ENCODE results near the gene CD177.
"Not testable (repeated sequence)": the region's sequence is repeated elsewhere in the genome, so short reads cannot be mapped to it uniquely, and the experiment has no call there.

The CD177 gene

GRCh38 chr19:43349813-43350212 is 3.7 kb upstream of the CD177 start:
- not testable (repeated sequence) for H3K27ac Mint-ChIP-seq; H3K4me1 Mint-ChIP-seq (ENCODE audit: low read depth); H3K36me3 Mint-ChIP-seq (ENCODE audit: low read depth); H3K9me3 Mint-ChIP-seq; H3K4me3 Mint-ChIP-seq
- H3K27me3 Mint-ChIP-seq (ENCODE audit: low read depth): peaks cover 11% of the 10 kb centered on the region

GRCh38 chr19:43351998-43352746 is 1.3 kb upstream of the CD177 start:
- H3K4me3 Mint-ChIP-seq: no peak overlapping the region
- H3K27ac Mint-ChIP-seq: no peak overlapping the region
- H3K27me3 Mint-ChIP-seq (ENCODE audit: low read depth): peaks cover 11% of the 10 kb centered on the region
- no peaks in the 10 kb centered on the region for H3K9me3 Mint-ChIP-seq
- no peaks in the 10 kb centered on the region for H3K4me1 Mint-ChIP-seq (ENCODE audit: low read depth)
- H3K36me3 Mint-ChIP-seq (ENCODE audit: low read depth): no peaks in the 10 kb centered on the region

- no peaks in the 10 kb centered on the region for H3K9me3 Mint-ChIP-seq
- H3K27ac Mint-ChIP-seq: no peak overlapping the region
- no peaks in the 10 kb centered on the region for H3K36me3 Mint-ChIP-seq (ENCODE audit: low read depth)
- H3K27me3 Mint-ChIP-seq (ENCODE audit: low read depth): peaks cover 11% of the 10 kb centered on the region
- H3K4me1 Mint-ChIP-seq (ENCODE audit: low read depth): no peaks in the 10 kb centered on the region
- no peak overlapping the region for H3K4me3 Mint-ChIP-seq
These were observed 780 bp downstream of the CD177 start for GRCh38 chr19:43354305-43354627.

- not testable (repeated sequence) for H3K4me1 Mint-ChIP-seq (ENCODE audit: low read depth); H3K36me3 Mint-ChIP-seq (ENCODE audit: low read depth); H3K4me3 Mint-ChIP-seq; H3K9me3 Mint-ChIP-seq; H3K27ac Mint-ChIP-seq
- H3K27me3 Mint-ChIP-seq (ENCODE audit: low read depth): peaks cover 11% of the 10 kb centered on the region
These were observed 3.3 kb downstream of the CD177 start for GRCh38 chr19:43356749-43357148.

- H3K27ac Mint-ChIP-seq: no peak overlapping the region
These were observed 8.7 kb downstream of the CD177 start for GRCh38 chr19:43362179-43362578.

GRCh38 chr19:43362745-43363144 is 9.3 kb downstream of the CD177 start:
- Mint-ChIP-seq H3K36me3 (ENCODE audit: low read depth) (no peaks in the 10 kb centered on the region), H3K27me3 (ENCODE audit: low read depth) (no peaks in the 10 kb centered on the region), H3K9me3 (no peaks in the 10 kb centered on the region), H3K4me3 (no peak overlapping the region), H3K27ac (no peak overlapping the region), H3K4me1 (ENCODE audit: low read depth) (no peaks in the 10 kb centered on the region)

More at GRCh38 chr19:43362179-43362578, 8.7 kb downstream of the CD177 start:
- Mint-ChIP-seq H3K4me1 (ENCODE audit: low read depth) (no peaks in the 10 kb centered on the region), H3K4me3 (no peak overlapping the region), H3K27me3 (ENCODE audit: low read depth) (no peaks in the 10 kb centered on the region), H3K9me3 (no peaks in the 10 kb centered on the region), H3K36me3 (ENCODE audit: low read depth) (no peaks in the 10 kb centered on the region)

- not testable (repeated sequence) for H3K27ac Mint-ChIP-seq; H3K4me1 Mint-ChIP-seq (ENCODE audit: low read depth); H3K9me3 Mint-ChIP-seq; H3K27me3 Mint-ChIP-seq (ENCODE audit: low read depth); H3K4me3 Mint-ChIP-seq; H3K36me3 Mint-ChIP-seq (ENCODE audit: low read depth)
These were observed 12.2 kb downstream of the CD177 start for GRCh38 chr19:43365677-43366076.

GRCh38 chr19:43367822-43368221 is 14.3 kb downstream of the CD177 start:
- H3K36me3 Mint-ChIP-seq (ENCODE audit: low read depth): no peaks in the 10 kb centered on the region
- H3K27me3 Mint-ChIP-seq (ENCODE audit: low read depth): no peaks in the 10 kb centered on the region
- H3K9me3 Mint-ChIP-seq: no peaks in the 10 kb centered on the region
- H3K27ac Mint-ChIP-seq: no peak overlapping the region
- H3K4me3 Mint-ChIP-seq: no peak overlapping the region
- no peaks in the 10 kb centered on the region for H3K4me1 Mint-ChIP-seq (ENCODE audit: low read depth)

- H3K36me3 Mint-ChIP-seq (ENCODE audit: low read depth); H3K27ac Mint-ChIP-seq; H3K27me3 Mint-ChIP-seq (ENCODE audit: low read depth); H3K4me3 Mint-ChIP-seq; H3K4me1 Mint-ChIP-seq (ENCODE audit: low read depth); H3K9me3 Mint-ChIP-seq: not testable (repeated sequence)
These were observed 15.4 kb downstream of the CD177 start for GRCh38 chr19:43368897-43369296.

GRCh38 chr19:43371909-43372308 is 18.4 kb downstream of the CD177 start:
- Mint-ChIP-seq H3K27me3 (ENCODE audit: low read depth) (no peaks in the 10 kb centered on the region), H3K4me3 (no peak overlapping the region), H3K36me3 (ENCODE audit: low read depth) (no peaks in the 10 kb centered on the region), H3K9me3 (no peaks in the 10 kb centered on the region), H3K4me1 (ENCODE audit: low read depth) (no peaks in the 10 kb centered on the region), H3K27ac (no peak overlapping the region)

- no peaks in the 10 kb centered on the region for H3K9me3 Mint-ChIP-seq
- no peaks in the 10 kb centered on the region for H3K4me1 Mint-ChIP-seq (ENCODE audit: low read depth)
- no peaks in the 10 kb centered on the region for H3K27me3 Mint-ChIP-seq (ENCODE audit: low read depth)
- no peak overlapping the region for H3K4me3 Mint-ChIP-seq
- H3K27ac Mint-ChIP-seq: no peak overlapping the region
- H3K36me3 Mint-ChIP-seq (ENCODE audit: low read depth): no peaks in the 10 kb centered on the region
These were observed 19.0 kb downstream of the CD177 start for GRCh38 chr19:43372462-43372861.

GRCh38 chr19:43377624-43378023 is 24.1 kb downstream of the CD177 start:
- H3K27me3 Mint-ChIP-seq (ENCODE audit: low read depth): not testable (repeated sequence)

GRCh38 chr19:43380008-43380407 is 26.5 kb downstream of the CD177 start:
- no peaks in the 10 kb centered on the region for H3K4me1 Mint-ChIP-seq (ENCODE audit: low read depth)
- no peak overlapping the region for H3K4me3 Mint-ChIP-seq
- H3K27me3 Mint-ChIP-seq (ENCODE audit: low read depth): no peaks in the 10 kb centered on the region
- H3K9me3 Mint-ChIP-seq: no peaks in the 10 kb centered on the region
- no peaks in the 10 kb centered on the region for H3K36me3 Mint-ChIP-seq (ENCODE audit: low read depth)
- H3K27ac Mint-ChIP-seq: no peak overlapping the region

More at GRCh38 chr19:43377624-43378023, 24.1 kb downstream of the CD177 start:
- H3K4me1 Mint-ChIP-seq (ENCODE audit: low read depth); H3K36me3 Mint-ChIP-seq (ENCODE audit: low read depth); H3K27ac Mint-ChIP-seq; H3K9me3 Mint-ChIP-seq; H3K4me3 Mint-ChIP-seq: not testable (repeated sequence)

GRCh38 chr19:43380771-43381386 is 27.4 kb downstream of the CD177 start:
- no peaks in the 10 kb centered on the region for H3K9me3 Mint-ChIP-seq
- no peaks in the 10 kb centered on the region for H3K36me3 Mint-ChIP-seq (ENCODE audit: low read depth)
- no peak overlapping the region for H3K27ac Mint-ChIP-seq
- no peaks in the 10 kb centered on the region for H3K4me1 Mint-ChIP-seq (ENCODE audit: low read depth)
- H3K27me3 Mint-ChIP-seq (ENCODE audit: low read depth): no peaks in the 10 kb centered on the region
- no peak overlapping the region for H3K4me3 Mint-ChIP-seq

GRCh38 chr19:43382586-43383216 is 29.2 kb downstream of the CD177 start:
- not testable (repeated sequence) for H3K4me1 Mint-ChIP-seq (ENCODE audit: low read depth); H3K27me3 Mint-ChIP-seq (ENCODE audit: low read depth); H3K4me3 Mint-ChIP-seq; H3K9me3 Mint-ChIP-seq; H3K36me3 Mint-ChIP-seq (ENCODE audit: low read depth); H3K27ac Mint-ChIP-seq
